Purkinje cell (primary cell): ENCODE measurements around the gene GAGE12G. TPM values are rescaled to one million over a fixed set of nuclear protein-coding genes. Genes with fewer than 3 reads are reported as not detected.

Source experiments
- polyA plus RNA-seq: library from polyadenylated mRNA; unstranded; fragments of >200 nt; fragmentation: Nextera tagmentation; gene quantifications from 2 replicates; pipeline ENCODE4 v1.2.1, GENCODE V29; 2014

GAGE12G gene
- not detected in 2 replicates for polyA plus RNA-seq

GRCh38 chrX:49570100-49570499 is at the start of gene GAGE12G:
TSS of gene GAGE12G (plus strand) at chrX:49570400. CDS start at chrX:49571555, 1,155 bp downstream.

GRCh38 chrX:49531877-49532276 is 38.3 kb upstream of the GAGE12G start, which contains the start of gene GAGE12C:
TSS of gene GAGE12C (plus strand) at chrX:49532177. CDS start at chrX:49533332, 1,155 bp downstream.

GRCh38 chrX:49541433-49541832 is 28.8 kb upstream of the GAGE12G start, which contains the start of gene GAGE12D:
TSS of gene GAGE12D (plus strand) at chrX:49541733. CDS start at chrX:49542888, 1,155 bp downstream.

GRCh38 chrX:49550989-49551388 is 19.2 kb upstream of the GAGE12G start, which contains the start of gene GAGE12E:
TSS of gene GAGE12E (plus strand) at chrX:49551289. CDS start at chrX:49552444, 1,155 bp downstream.

GRCh38 chrX:49560542-49560941 is 9.7 kb upstream of the GAGE12G start, which contains the start of gene GAGE12F:
TSS of gene GAGE12F (plus strand) at chrX:49560842. CDS start at chrX:49561997, 1,155 bp downstream.

GRCh38 chrX:49579649-49580048 is 9.4 kb downstream of the GAGE12G start, which contains the start of gene GAGE12H:
TSS of gene GAGE12H (plus strand) at chrX:49579949. CDS start at chrX:49581104, 1,155 bp downstream.

GRCh38 chrX:49589196-49589595 is 19.0 kb downstream of the GAGE12G start, which contains the start of gene GAGE2A:
TSS of gene GAGE2A (plus strand) at chrX:49589496. CDS start at chrX:49590651, 1,155 bp downstream.

GRCh38 chrX:49598720-49599119 is 28.5 kb downstream of the GAGE12G start, which contains the start of gene GAGE1:
TSS of gene GAGE1 (plus strand) at chrX:49599020. CDS start at chrX:49600175, 1,155 bp downstream.

Other genes starting within 250 kb of the GAGE12G start
- not detected in 2 replicates for gene GAGE12J, start 248.4 kb upstream of the GAGE12G start, polyA plus RNA-seq
- gene GAGE13, start 238.8 kb upstream of the GAGE12G start, polyA plus RNA-seq: not detected in 2 replicates
- not detected in 2 replicates for gene GAGE12C, start 38.2 kb upstream of the GAGE12G start, polyA plus RNA-seq
- not detected in 2 replicates for gene GAGE12D, start 28.7 kb upstream of the GAGE12G start, polyA plus RNA-seq
- not detected in 2 replicates for gene GAGE12E, start 19.1 kb upstream of the GAGE12G start, polyA plus RNA-seq
- not detected in 2 replicates for gene GAGE12F, start 9.6 kb upstream of the GAGE12G start, polyA plus RNA-seq
- gene GAGE12H, start 9.5 kb downstream of the GAGE12G start, polyA plus RNA-seq: not detected in 2 replicates
- gene GAGE2A, start 19.1 kb downstream of the GAGE12G start, polyA plus RNA-seq: not detected in 2 replicates
- not detected in 2 replicates for gene GAGE1, start 28.6 kb downstream of the GAGE12G start, polyA plus RNA-seq
- gene PAGE1, start 125.6 kb downstream of the GAGE12G start, polyA plus RNA-seq: not detected in 2 replicates